GM21576 (cell line): Measurements from ENCODE around the gene CD72.
"Not testable (repeated sequence)": the region's sequence is repeated elsewhere in the genome, so short reads cannot be mapped to it uniquely, and the experiment has no call there.

Source experiments
- ATAC-seq: cut with Tn5 transposase; IDR thresholded peaks from one replicate; pipeline ENCODE4 v1.9.1; 2021; ENCODE audit warnings: mild to moderate bottlenecking, moderate library complexity; ENCODE audit not compliant: unreplicated experiment

Gene CD72

GRCh38 chr9:35650341-35651158 lies 32.3 kb upstream of the CD72 start, which contains the start of gene SIT1:
TSS of gene SIT1 (minus strand) at chr9:35650931. CDS start at chr9:35650853, 78 bp downstream.
- ATAC-seq: no peak

DNA sequence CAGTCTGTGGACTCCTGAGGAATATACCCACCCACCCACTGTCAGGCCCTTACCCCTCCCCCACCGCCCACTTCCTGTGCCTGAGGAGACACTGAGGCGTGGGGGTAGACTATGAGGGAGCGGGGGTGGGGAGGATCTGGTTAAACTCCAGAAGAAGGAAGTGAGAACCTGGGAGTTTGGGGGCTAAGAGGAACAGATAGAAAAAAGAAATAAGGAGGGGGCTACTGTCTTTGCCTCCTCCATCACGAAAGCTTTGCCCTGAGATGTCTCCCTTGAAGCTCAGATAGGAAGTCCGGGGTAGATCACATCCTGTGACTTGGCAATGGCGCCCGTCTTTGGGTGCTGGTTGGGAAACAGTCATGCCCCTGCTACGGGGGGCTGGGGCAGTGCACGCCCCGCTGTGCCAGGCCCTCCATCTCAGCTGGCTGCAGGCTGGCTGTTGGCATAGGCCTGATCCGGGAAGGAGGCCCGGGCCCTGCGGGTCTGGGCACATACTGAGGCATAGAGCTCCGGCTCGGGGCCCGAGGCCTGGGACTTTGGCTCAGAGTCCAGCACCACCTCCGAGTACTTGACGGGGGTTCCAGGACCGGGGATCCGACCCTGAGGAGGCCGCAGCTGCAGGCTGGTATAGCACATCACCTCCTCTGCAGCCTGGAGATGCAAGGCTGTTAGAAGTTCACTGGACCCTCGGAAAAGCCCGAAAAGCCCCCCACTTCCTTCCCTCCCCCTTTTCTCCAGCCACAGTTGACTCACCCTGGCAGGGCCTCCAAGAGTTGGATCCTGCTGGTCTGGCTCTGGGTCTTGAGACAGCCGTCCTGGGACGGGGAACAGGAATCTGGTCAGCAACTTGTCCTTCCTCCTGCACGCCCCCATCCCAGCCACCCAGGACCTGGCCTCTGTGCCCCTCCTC lies 31.5 kb upstream of the CD72 start:
- no peak for ATAC-seq

- ATAC-seq: peak; percentile 76
These were observed 28.5 kb upstream of the CD72 start for GRCh38 chr9:35646533-35647265.

- no peak for ATAC-seq
These were observed 27.9 kb upstream of the CD72 start for GRCh38 chr9:35646153-35646532.

GRCh38 chr9:35645736-35646135 lies 27.5 kb upstream of the CD72 start:
- not testable (repeated sequence) for ATAC-seq

- ATAC-seq: no peak
These were observed 24.8 kb upstream of the CD72 start for GRCh38 chr9:35643046-35643445.

DNA sequence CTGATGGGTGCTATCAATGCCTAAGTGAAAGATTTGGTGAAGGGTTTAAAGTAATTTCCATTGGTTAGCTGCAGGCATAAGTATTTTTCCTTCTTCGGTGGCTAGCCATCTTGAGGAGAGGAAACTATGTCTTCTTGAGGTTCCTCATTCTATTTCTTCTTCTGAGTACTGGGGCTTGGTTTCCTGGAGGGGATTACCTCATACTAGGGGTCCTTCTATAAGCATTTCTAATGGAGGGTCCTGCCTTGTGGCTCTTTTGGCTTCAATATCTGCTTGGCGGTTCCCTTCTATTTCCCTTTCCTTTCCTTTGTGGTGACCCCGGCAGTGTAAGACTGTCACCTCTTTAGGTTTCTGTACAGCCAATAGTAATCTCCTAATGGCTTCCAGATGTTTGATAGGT lies 23.3 kb upstream of the CD72 start:
- not testable (repeated sequence) for ATAC-seq

DNA sequence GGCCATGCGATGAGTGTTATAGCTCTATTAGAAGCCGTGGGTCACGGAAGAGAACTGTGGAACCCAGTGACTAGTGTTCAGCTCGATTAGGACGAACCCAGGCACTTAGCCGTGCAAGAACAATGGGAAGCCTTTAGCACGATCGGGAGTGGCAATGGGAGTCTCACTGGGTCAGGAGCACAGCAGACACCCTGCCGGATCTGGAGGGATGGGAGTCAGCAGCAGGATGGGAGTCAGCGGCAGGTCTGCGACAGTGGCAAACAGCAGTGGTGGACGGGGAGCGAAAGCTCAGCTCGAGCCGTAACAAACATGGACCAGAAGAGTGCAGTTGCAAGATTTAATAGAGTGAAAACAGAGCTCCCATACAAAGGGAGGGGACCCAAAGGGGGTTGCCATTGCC lies 22.2 kb upstream of the CD72 start:
- not testable (repeated sequence) for ATAC-seq

DNA sequence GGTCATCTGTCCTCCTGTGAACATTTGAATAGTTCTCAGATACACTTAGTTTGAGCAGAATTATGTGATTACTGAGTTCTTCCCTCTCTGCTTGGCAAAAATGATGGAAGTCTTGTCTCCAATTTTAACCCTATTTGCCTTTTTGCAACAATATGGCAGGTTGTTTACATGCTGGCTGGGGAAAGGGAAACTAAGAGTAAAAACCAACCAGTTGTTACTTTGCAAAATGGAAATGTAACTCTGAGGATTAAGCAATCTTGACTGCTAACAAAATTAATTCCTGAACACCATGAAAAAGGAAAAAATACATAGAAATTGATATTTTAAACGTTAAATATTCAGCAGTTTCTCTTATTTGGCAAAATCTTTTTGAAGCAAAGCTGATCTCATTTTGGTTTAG lies 21.4 kb upstream of the CD72 start:
- no peak for ATAC-seq

- ATAC-seq: not testable (repeated sequence)
These were observed 21.0 kb upstream of the CD72 start for GRCh38 chr9:35639225-35639624.

DNA sequence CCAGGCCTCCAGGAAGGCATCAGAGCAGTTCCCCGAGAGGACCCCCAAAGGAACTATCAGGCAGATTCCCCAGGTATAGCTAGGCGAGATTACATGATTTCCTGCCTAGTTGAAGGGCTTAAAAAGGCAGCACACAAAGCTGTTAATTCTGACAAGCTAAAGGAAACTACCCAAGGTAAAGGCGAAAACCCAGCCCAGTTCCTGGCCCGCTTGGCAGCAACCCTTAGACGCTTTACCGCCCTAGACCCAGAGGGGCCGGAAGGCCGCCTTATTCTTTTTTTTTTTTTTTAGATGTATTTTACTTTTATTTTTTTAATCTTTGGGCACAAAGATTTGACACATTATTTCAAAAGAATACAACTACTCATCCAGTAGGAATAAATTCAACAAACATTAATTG lies 20.5 kb upstream of the CD72 start:
- ATAC-seq: not testable (repeated sequence)

- not testable (repeated sequence) for ATAC-seq
These were observed 19.3 kb upstream of the CD72 start for GRCh38 chr9:35637427-35637955.

DNA sequence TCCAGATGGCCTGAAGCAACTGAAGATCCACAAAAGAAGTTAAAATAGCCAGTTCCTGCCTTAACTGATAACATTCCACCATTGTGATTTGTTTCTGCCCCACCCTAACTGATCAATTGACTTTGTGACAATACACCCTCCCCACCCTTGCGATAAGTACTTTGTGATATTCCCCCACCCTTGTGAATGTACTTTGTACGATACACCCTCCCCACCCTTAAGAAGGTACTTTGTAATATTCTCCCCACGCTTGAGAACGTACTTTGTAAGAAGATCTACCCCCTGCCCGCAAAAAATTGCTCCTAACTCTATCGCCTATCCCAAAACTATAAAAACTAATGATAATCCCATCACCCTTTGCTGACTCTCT lies 18.6 kb upstream of the CD72 start:
- not testable (repeated sequence) for ATAC-seq

DNA sequence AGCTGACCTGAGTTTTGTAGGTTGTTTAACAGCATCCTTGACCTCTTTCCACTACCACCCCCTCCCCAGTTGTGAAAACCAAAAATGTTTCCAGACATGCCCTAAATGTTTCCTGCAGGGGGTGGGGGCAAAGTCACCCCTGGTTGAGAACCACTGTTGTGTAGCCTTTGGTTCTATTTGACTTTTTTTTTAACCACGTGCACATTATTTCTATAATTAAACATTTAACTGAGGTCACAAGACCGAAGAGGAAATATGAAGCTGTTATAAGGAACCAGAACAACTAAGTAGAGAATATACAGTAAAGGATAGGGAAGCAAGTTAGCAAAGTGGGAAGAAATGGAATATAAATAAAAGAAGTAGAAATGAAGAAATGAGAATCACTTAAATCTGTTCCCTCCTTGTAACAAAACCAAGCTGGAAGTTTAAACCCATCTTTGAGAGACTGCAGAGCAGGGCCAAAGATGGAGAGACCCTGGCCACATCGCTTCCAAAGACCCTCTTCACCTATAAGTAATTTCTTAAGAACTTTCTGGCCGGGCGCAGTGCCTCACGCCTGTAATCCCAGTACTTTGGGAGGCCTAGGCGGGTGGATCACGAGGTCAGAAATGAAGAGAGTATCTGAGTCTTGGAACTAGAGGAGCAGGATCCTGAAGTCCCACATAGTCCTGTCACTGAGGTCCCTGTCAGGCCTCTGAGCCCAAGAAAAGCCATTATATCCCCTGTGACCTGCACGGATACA lies 18.1 kb upstream of the CD72 start:
- ATAC-seq: no peak

DNA sequence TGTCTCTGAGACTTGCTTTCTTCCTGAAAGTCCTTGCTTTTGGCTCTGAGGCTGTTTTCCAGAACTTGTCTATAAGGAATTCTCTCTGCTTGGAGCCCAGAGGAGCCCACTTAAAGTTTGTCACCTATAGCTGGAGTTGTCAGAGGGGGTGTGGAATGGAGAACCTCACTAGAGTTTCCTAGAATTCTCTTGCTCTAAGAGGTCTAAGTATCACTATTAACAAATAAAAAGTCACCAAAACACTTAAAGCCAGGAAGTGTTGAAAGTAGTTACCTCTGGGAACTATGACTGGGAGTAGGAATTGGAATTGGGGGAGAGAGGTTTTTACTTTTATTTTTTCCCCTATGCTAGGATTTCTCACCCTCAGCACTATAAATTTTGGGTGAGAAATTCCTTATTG lies 17.5 kb upstream of the CD72 start:
- no peak for ATAC-seq

GRCh38 chr9:35629597-35629996 lies 11.4 kb upstream of the CD72 start:
- ATAC-seq: no peak

GRCh38 chr9:35628389-35628991 lies 10.3 kb upstream of the CD72 start:
- no peak for ATAC-seq

DNA sequence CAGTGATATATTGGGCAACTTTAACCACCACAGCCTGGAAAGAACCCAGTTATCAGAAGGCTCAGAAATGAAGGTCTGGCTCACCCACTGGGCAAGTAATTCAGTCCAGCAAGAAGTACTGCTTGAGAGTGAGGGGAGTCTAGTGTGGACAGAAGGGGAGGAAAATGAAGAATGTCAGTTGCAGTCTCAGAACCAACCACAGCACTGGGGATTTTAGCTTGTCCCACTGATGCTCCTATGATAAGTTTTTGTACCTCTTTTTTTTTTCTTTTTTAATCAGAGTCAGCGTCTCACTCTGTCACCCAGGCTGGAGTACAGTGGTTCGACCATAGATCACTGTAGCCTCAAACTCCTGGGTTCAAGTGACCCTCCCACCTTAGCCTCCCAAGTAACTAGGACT lies 9.4 kb upstream of the CD72 start:
- ATAC-seq: no peak

- ATAC-seq: peak; percentile 40
These were observed 1.6 kb upstream of the CD72 start for GRCh38 chr9:35619800-35620158.
